ENCODE measurements around the gene SYTL2.

DNA sequence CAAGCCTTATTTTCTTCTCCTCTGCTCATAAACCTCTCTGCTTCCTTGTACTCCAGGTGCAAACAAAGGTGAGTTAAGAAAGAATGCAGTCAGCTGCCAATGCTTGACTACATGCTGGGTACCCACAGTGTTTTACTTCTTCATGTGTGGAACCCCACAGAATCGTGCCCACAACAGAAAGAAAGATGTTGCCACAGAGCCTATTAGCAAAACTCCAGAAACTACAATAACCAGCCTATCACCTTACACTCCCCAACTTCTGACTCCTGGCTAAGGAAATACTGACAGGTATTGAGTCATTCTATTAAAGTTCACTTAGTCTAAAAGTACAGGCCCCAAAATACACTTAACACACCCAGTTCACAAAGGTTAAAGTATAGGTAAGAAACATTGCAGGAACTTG is 68.1 kb downstream of the SYTL2 start:
- TF ChIP-seq POLR2A (IDR thresholded peaks at IDR 0.05) (no peak), EP300 (IDR thresholded peaks at IDR 0.05) (no peak)
- TF ChIP-seq, protein P1, sequence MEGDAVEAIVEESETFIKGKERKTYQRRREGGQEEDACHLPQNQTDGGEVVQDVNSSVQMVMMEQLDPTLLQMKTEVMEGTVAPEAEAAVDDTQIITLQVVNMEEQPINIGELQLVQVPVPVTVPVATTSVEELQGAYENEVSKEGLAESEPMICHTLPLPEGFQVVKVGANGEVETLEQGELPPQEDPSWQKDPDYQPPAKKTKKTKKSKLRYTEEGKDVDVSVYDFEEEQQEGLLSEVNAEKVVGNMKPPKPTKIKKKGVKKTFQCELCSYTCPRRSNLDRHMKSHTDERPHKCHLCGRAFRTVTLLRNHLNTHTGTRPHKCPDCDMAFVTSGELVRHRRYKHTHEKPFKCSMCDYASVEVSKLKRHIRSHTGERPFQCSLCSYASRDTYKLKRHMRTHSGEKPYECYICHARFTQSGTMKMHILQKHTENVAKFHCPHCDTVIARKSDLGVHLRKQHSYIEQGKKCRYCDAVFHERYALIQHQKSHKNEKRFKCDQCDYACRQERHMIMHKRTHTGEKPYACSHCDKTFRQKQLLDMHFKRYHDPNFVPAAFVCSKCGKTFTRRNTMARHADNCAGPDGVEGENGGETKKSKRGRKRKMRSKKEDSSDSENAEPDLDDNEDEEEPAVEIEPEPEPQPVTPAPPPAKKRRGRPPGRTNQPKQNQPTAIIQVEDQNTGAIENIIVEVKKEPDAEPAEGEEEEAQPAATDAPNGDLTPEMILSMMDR (IDR thresholded peaks at IDR 0.05), result no peak

All from ovary (tissue), 3 donors.